ENCODE results near the gene CWH43. TPM values are rescaled to one million over a fixed set of nuclear protein-coding genes. Genes with fewer than 3 reads are reported as not detected.

CWH43 gene
- total RNA-seq, 1 donor from 2014 or later: not detected

GRCh38 chr4:48962636-48963035 is 23.4 kb upstream of the CWH43 start:
- Mint-ChIP-seq H3K9me3 (ENCODE audit: unreplicated experiment) (no peaks in the 10 kb centered on the region), H3K27me3 (ENCODE audit: unreplicated experiment) (no peaks in the 10 kb centered on the region), H3K27ac (ENCODE audit: unreplicated experiment) (no peak overlapping the region), H3K4me1 (ENCODE audit: unreplicated experiment) (no peaks in the 10 kb centered on the region), H3K36me3 (ENCODE audit: low read depth, unreplicated experiment) (no peaks in the 10 kb centered on the region), H3K4me3 (ENCODE audit: unreplicated experiment) (no peak overlapping the region)
- TF ChIP-seq, protein P1, sequence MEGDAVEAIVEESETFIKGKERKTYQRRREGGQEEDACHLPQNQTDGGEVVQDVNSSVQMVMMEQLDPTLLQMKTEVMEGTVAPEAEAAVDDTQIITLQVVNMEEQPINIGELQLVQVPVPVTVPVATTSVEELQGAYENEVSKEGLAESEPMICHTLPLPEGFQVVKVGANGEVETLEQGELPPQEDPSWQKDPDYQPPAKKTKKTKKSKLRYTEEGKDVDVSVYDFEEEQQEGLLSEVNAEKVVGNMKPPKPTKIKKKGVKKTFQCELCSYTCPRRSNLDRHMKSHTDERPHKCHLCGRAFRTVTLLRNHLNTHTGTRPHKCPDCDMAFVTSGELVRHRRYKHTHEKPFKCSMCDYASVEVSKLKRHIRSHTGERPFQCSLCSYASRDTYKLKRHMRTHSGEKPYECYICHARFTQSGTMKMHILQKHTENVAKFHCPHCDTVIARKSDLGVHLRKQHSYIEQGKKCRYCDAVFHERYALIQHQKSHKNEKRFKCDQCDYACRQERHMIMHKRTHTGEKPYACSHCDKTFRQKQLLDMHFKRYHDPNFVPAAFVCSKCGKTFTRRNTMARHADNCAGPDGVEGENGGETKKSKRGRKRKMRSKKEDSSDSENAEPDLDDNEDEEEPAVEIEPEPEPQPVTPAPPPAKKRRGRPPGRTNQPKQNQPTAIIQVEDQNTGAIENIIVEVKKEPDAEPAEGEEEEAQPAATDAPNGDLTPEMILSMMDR (IDR thresholded peaks at IDR 0.05; ENCODE audit: unreplicated experiment): no peak
- no peak for DNase-seq (ENCODE audit: low spot score)

GRCh38 chr4:48963042-48963679 is 22.9 kb upstream of the CWH43 start:
- H3K9me3 Mint-ChIP-seq (ENCODE audit: unreplicated experiment): no peaks in the 10 kb centered on the region
- DNase-seq (ENCODE audit: low spot score): peak; percentile 76
- H3K27ac Mint-ChIP-seq (ENCODE audit: unreplicated experiment): no peak overlapping the region
- H3K27me3 Mint-ChIP-seq (ENCODE audit: unreplicated experiment): no peaks in the 10 kb centered on the region
- no peaks in the 10 kb centered on the region for H3K36me3 Mint-ChIP-seq (ENCODE audit: low read depth, unreplicated experiment)
- no peaks in the 10 kb centered on the region for H3K4me1 Mint-ChIP-seq (ENCODE audit: unreplicated experiment)
- no peak overlapping the region for H3K4me3 Mint-ChIP-seq (ENCODE audit: unreplicated experiment)
- TF ChIP-seq, protein P1 (IDR thresholded peaks at IDR 0.05; ENCODE audit: unreplicated experiment): peak; percentile 96

DNA sequence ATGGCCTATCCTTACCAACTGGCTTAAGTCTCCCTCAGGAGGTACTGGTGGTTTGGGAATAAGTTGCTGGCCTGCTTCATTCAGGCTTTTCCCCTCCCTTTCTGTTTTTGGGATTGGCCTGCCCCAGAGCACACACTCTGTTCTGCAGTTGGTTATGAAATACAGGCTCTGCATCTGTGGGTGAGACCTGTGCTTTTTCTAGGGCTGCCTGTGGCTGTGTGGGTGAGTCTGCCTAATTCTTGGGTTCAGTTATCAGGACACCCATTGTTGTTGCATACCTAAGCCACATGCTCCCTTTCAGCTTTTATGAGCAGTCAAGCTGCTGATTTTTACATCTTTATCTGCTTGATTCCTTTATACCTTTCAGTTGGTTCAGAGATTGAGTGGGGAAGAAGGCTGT is 19.0 kb upstream of the CWH43 start:
- no peak for DNase-seq (ENCODE audit: low spot score)
- Mint-ChIP-seq H3K4me1 (ENCODE audit: unreplicated experiment) (no peaks in the 10 kb centered on the region), H3K4me3 (ENCODE audit: unreplicated experiment) (no peak overlapping the region), H3K9me3 (ENCODE audit: unreplicated experiment) (no peaks in the 10 kb centered on the region), H3K27ac (ENCODE audit: unreplicated experiment) (no peak overlapping the region), H3K27me3 (ENCODE audit: unreplicated experiment) (peaks cover 3% of the 10 kb centered on the region), H3K36me3 (ENCODE audit: low read depth, unreplicated experiment) (no peaks in the 10 kb centered on the region)
- TF ChIP-seq, protein P1 (IDR thresholded peaks at IDR 0.05; ENCODE audit: unreplicated experiment): no peak

GRCh38 chr4:48967631-48968030 is 18.4 kb upstream of the CWH43 start:
- Mint-ChIP-seq H3K27me3 (ENCODE audit: unreplicated experiment) (peaks cover 3% of the 10 kb centered on the region), H3K36me3 (ENCODE audit: low read depth, unreplicated experiment) (no peaks in the 10 kb centered on the region), H3K4me1 (ENCODE audit: unreplicated experiment) (no peaks in the 10 kb centered on the region), H3K4me3 (ENCODE audit: unreplicated experiment) (no peak overlapping the region), H3K27ac (ENCODE audit: unreplicated experiment) (no peak overlapping the region), H3K9me3 (ENCODE audit: unreplicated experiment) (no peaks in the 10 kb centered on the region)
- TF ChIP-seq, protein P1 (IDR thresholded peaks at IDR 0.05; ENCODE audit: unreplicated experiment): no peak
- no peak for DNase-seq (ENCODE audit: low spot score)

- Mint-ChIP-seq H3K9me3 (ENCODE audit: unreplicated experiment) (no peaks in the 10 kb centered on the region), H3K4me3 (ENCODE audit: unreplicated experiment) (no peak overlapping the region), H3K27ac (ENCODE audit: unreplicated experiment) (no peak overlapping the region), H3K27me3 (ENCODE audit: unreplicated experiment) (peaks cover 3% of the 10 kb centered on the region), H3K36me3 (ENCODE audit: low read depth, unreplicated experiment) (no peaks in the 10 kb centered on the region), H3K4me1 (ENCODE audit: unreplicated experiment) (no peaks in the 10 kb centered on the region)
- TF ChIP-seq, protein P1 (IDR thresholded peaks at IDR 0.05; ENCODE audit: unreplicated experiment): no peak
- DNase-seq (ENCODE audit: low spot score): no peak
Observed at GRCh38 chr4:48968814-48969213, 17.3 kb upstream of the CWH43 start.
